WTC11 (cell line): ENCODE measurements around the gene TMEM245. TPM values are rescaled to one million over a fixed set of nuclear protein-coding genes. Genes with fewer than 3 reads are reported as not detected.

Source experiments
- ATAC-seq: fragments of 200-7000 bp; cut with Tn5 transposase; 2 replicates; pipeline ENCODE4 v1.10.0; 2021; ENCODE audit warnings: mild to moderate bottlenecking, moderate library complexity
- CTCF ChIA-PET: fragments of 300-600 bp; sonication (Branson Sonifier 250); formaldehyde crosslinking; loops from one replicate; lab custom pipeline; 2021; ENCODE audit warnings: antibody characterized with exemption; lab: Charles Lee
- POLR2A ChIA-PET: fragments of 350-600 bp; sonication (Branson Sonifier 250); formaldehyde crosslinking; loops from one replicate; lab custom pipeline; 2021; ENCODE audit warnings: antibody characterized with exemption; lab: Charles Lee
- DNase-seq: peaks from one replicate; pipeline ENCODE4 v3.0.0; 2021; ENCODE audit warnings: low spot score
- H3K27ac Mint-ChIP-seq: 2 replicates; pipeline ENCODE4 v1.8.0; 2021; ENCODE audit warnings: mixed read lengths
- H3K27me3 Mint-ChIP-seq: 2 replicates; pipeline ENCODE4 v1.8.0; 2021; ENCODE audit warnings: low read depth, mild to moderate bottlenecking, moderate library complexity, mixed read lengths
- H3K36me3 Mint-ChIP-seq: 2 replicates; pipeline ENCODE4 v1.8.0; 2021; ENCODE audit warnings: mixed read lengths
- H3K4me1 Mint-ChIP-seq: 2 replicates; pipeline ENCODE4 v1.8.0; 2022; ENCODE audit warnings: mixed read lengths
- H3K4me3 Mint-ChIP-seq: 2 replicates; pipeline ENCODE4 v1.8.0; 2021; ENCODE audit warnings: mild to moderate bottlenecking, moderate library complexity, mixed read lengths
- H3K9me3 Mint-ChIP-seq: 2 replicates; pipeline ENCODE4 v1.8.0; 2021; ENCODE audit warnings: mixed read lengths
- CREB1 ChIP-seq: sonication (generic); formaldehyde crosslinking; IDR thresholded peaks from 2 replicates; pipeline ENCODE4 v1.8.0; 2023; ENCODE audit warnings: mild to moderate bottlenecking, missing genetic modification reagents
- CREM ChIP-seq: sonication (generic); formaldehyde crosslinking; IDR thresholded peaks from 2 replicates; pipeline ENCODE4 v1.8.1; 2022; ENCODE audit warnings: mild to moderate bottlenecking, missing genetic modification reagents, moderate library complexity
- ELF4 ChIP-seq: sonication (generic); formaldehyde crosslinking; IDR thresholded peaks from 2 replicates; pipeline ENCODE4 v1.8.1; 2022; ENCODE audit warnings: low read depth, mild to moderate bottlenecking, moderate library complexity, missing genetic modification reagents
- EMX1 ChIP-seq: fragments of 250-450 bp; sonication (Bioruptor Pico); IDR thresholded peaks from 2 replicates; pipeline ENCODE4 v1.8.0; 2021; ENCODE audit warnings: mild to moderate bottlenecking
- FOXJ3 ChIP-seq: sonication (generic); formaldehyde crosslinking; IDR thresholded peaks from 2 replicates; pipeline ENCODE4 v1.9.0; 2021; ENCODE audit warnings: missing genetic modification reagents, mild to moderate bottlenecking, borderline replicate concordance
- FOXK1 ChIP-seq: sonication (generic); formaldehyde crosslinking; IDR thresholded peaks from 2 replicates; pipeline ENCODE4 v1.8.0; 2022; ENCODE audit warnings: mild to moderate bottlenecking, moderate library complexity, missing genetic modification reagents
- GRHL2 ChIP-seq: fragments of 250-450 bp; sonication (Bioruptor Pico); IDR thresholded peaks from 2 replicates; pipeline ENCODE4 v1.8.0; 2022; ENCODE audit warnings: mild to moderate bottlenecking, moderate library complexity; ENCODE audit not compliant: insufficient replicate concordance, severe bottlenecking
- JAZF1 ChIP-seq: fragments of 250-450 bp; sonication (Bioruptor Pico); IDR thresholded peaks from 2 replicates; pipeline ENCODE4 v1.9.0; 2021; ENCODE audit warnings: moderate library complexity, mild to moderate bottlenecking, inconsistent platforms
- KAT7 ChIP-seq: sonication (generic); formaldehyde crosslinking; IDR thresholded peaks from 2 replicates; pipeline ENCODE4 v1.8.1; 2023; ENCODE audit warnings: missing genetic modification reagents, mild to moderate bottlenecking, borderline replicate concordance
- NFYB ChIP-seq: sonication (generic); formaldehyde crosslinking; conservative IDR thresholded peaks from 2 replicates; pipeline ENCODE4 v1.8.0; 2022; ENCODE audit warnings: low read depth, missing genetic modification reagents
- PRRX2 ChIP-seq: fragments of 250-450 bp; sonication (Bioruptor Pico); IDR thresholded peaks from 2 replicates; pipeline ENCODE4 v1.8.0; 2021; ENCODE audit warnings: mild to moderate bottlenecking
- RELA ChIP-seq: sonication (generic); formaldehyde crosslinking; IDR thresholded peaks from 2 replicates; pipeline ENCODE4 v1.8.1; 2022; ENCODE audit warnings: missing genetic modification reagents, mild to moderate bottlenecking, borderline replicate concordance
- TCF7 ChIP-seq: sonication (generic); formaldehyde crosslinking; IDR thresholded peaks from 2 replicates; pipeline ENCODE4 v1.8.0; 2022; ENCODE audit warnings: mild to moderate bottlenecking, low read depth, missing genetic modification reagents, moderate library complexity
- TEAD4 ChIP-seq: sonication (generic); formaldehyde crosslinking; IDR thresholded peaks from 2 replicates; pipeline ENCODE4 v1.8.0; 2022; ENCODE audit warnings: mild to moderate bottlenecking, missing genetic modification reagents
- ZNF232 ChIP-seq: sonication (generic); formaldehyde crosslinking; IDR thresholded peaks from 2 replicates; pipeline ENCODE4 v1.8.0; 2022; ENCODE audit warnings: mild to moderate bottlenecking, missing genetic modification reagents
- ZNF423 ChIP-seq: fragments of 250-450 bp; sonication (Bioruptor Pico); IDR thresholded peaks from 2 replicates; pipeline ENCODE4 v2.1.2; 2022; ENCODE audit warnings: mild to moderate bottlenecking, moderate library complexity
- total RNA-seq: library from RNA; stranded (reverse); gene quantifications from 3 replicates; pipeline ENCODE4 v1.2.3, GENCODE V29; 2021
- TF ChIP-seq, protein P1 (sequence below): sonication (generic); formaldehyde crosslinking; IDR thresholded peaks from 2 replicates; pipeline ENCODE4 v1.8.1; 2023; ENCODE audit warnings: mild to moderate bottlenecking, moderate library complexity, missing genetic modification reagents
- TF ChIP-seq, protein P2 (sequence below): fragments of 200-600 bp; IDR thresholded peaks from 2 replicates; pipeline ENCODE4 v1.8.0; 2022; ENCODE audit warnings: antibody characterized with exemption
- TF ChIP-seq, protein P3 (sequence below): fragments of 250-450 bp; sonication (Bioruptor Pico); IDR thresholded peaks from 2 replicates; pipeline ENCODE4 v1.9.0; 2021; ENCODE audit warnings: mild to moderate bottlenecking
- TF ChIP-seq, protein P4 (sequence below): sonication (generic); formaldehyde crosslinking; conservative IDR thresholded peaks from 2 replicates; pipeline ENCODE4 v1.8.1; 2022; ENCODE audit warnings: mild to moderate bottlenecking, missing genetic modification reagents
- TF ChIP-seq, protein P5 (sequence below): sonication (generic); formaldehyde crosslinking; conservative IDR thresholded peaks from 2 replicates; pipeline ENCODE4 v1.8.1; 2023; ENCODE audit warnings: mild to moderate bottlenecking, low read depth, missing genetic modification reagents, moderate library complexity
- TF ChIP-seq, protein P6 (sequence below): sonication (generic); formaldehyde crosslinking; IDR thresholded peaks from 2 replicates; pipeline ENCODE4 v1.8.0; 2022; ENCODE audit warnings: mild to moderate bottlenecking, missing genetic modification reagents
- TF ChIP-seq, protein P7 (sequence below): sonication (generic); formaldehyde crosslinking; IDR thresholded peaks from 2 replicates; pipeline ENCODE4 v1.8.1; 2022; ENCODE audit warnings: low read depth, mild to moderate bottlenecking, moderate library complexity, missing genetic modification reagents, borderline replicate concordance
- TF ChIP-seq, protein P8 (sequence below): sonication (generic); formaldehyde crosslinking; IDR thresholded peaks from 2 replicates; pipeline ENCODE4 v1.8.0; 2023; ENCODE audit warnings: missing genetic modification reagents
- TF ChIP-seq, protein P9 (sequence below): sonication (generic); formaldehyde crosslinking; IDR thresholded peaks from 2 replicates; pipeline ENCODE4 v1.8.1; 2022; ENCODE audit warnings: mild to moderate bottlenecking, missing genetic modification reagents, moderate library complexity, borderline replicate concordance

The TMEM245 gene
- total RNA-seq, 1 experiment from 2014 or later = 40.8 TPM

DNA sequence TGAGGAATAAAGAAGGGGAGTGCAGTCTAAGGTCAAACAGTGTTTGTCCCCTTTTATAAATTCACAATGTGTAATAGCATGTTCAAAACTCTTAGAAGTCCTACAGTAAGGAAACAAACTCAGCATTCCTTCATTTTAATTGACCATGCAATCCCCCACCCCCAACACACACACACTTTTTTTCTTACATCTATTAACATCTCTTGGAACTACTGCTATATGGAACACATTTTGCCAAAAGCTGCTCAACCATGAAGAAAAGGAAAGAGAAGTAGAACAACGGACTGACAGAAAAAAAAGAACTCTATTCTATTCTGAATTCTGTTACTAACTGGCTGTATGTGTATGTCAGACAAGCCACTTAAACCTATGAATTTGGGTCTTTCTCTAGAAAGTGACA is 103.6 kb downstream of the TMEM245 start:
- ChIA-PET POLR2A (no interaction called here), CTCF (no interaction called here)
- Mint-ChIP-seq H3K27ac (no peak overlapping the region), H3K27me3 (peaks cover 10% of the 10 kb centered on the region), H3K4me3 (no peak overlapping the region), H3K4me1 (peaks cover 28% of the 10 kb centered on the region), H3K9me3 (no peaks in the 10 kb centered on the region), H3K36me3 (peaks cover 21% of the 10 kb centered on the region)
- TF ChIP-seq ZNF232 (CRISPR knock-in tag) = no peak
- TF ChIP-seq, protein P1, sequence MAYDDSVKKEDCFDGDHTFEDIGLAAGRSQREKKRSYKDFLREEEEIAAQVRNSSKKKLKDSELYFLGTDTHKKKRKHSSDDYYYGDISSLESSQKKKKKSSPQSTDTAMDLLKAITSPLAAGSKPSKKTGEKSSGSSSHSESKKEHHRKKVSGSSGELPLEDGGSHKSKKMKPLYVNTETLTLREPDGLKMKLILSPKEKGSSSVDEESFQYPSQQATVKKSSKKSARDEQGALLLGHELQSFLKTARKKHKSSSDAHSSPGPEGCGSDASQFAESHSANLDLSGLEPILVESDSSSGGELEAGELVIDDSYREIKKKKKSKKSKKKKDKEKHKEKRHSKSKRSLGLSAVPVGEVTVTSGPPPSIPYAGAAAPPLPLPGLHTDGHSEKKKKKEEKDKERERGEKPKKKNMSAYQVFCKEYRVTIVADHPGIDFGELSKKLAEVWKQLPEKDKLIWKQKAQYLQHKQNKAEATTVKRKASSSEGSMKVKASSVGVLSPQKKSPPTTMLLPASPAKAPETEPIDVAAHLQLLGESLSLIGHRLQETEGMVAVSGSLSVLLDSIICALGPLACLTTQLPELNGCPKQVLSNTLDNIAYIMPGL (CRISPR knock-in tag) = no peak
- TF ChIP-seq ELF4 (CRISPR knock-in tag) = no peak
- TF ChIP-seq JAZF1 (CRISPR knock-in tag) = no peak
- TF ChIP-seq, protein P2, sequence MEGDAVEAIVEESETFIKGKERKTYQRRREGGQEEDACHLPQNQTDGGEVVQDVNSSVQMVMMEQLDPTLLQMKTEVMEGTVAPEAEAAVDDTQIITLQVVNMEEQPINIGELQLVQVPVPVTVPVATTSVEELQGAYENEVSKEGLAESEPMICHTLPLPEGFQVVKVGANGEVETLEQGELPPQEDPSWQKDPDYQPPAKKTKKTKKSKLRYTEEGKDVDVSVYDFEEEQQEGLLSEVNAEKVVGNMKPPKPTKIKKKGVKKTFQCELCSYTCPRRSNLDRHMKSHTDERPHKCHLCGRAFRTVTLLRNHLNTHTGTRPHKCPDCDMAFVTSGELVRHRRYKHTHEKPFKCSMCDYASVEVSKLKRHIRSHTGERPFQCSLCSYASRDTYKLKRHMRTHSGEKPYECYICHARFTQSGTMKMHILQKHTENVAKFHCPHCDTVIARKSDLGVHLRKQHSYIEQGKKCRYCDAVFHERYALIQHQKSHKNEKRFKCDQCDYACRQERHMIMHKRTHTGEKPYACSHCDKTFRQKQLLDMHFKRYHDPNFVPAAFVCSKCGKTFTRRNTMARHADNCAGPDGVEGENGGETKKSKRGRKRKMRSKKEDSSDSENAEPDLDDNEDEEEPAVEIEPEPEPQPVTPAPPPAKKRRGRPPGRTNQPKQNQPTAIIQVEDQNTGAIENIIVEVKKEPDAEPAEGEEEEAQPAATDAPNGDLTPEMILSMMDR = no peak
- TF ChIP-seq, protein P3, sequence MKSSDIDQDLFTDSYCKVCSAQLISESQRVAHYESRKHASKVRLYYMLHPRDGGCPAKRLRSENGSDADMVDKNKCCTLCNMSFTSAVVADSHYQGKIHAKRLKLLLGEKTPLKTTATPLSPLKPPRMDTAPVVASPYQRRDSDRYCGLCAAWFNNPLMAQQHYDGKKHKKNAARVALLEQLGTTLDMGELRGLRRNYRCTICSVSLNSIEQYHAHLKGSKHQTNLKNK = no peak
- TF ChIP-seq, protein P4, sequence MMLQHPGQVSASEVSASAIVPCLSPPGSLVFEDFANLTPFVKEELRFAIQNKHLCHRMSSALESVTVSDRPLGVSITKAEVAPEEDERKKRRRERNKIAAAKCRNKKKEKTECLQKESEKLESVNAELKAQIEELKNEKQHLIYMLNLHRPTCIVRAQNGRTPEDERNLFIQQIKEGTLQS = no peak
- no peak for TF ChIP-seq KAT7 (CRISPR knock-in tag)
- TF ChIP-seq, protein P5, sequence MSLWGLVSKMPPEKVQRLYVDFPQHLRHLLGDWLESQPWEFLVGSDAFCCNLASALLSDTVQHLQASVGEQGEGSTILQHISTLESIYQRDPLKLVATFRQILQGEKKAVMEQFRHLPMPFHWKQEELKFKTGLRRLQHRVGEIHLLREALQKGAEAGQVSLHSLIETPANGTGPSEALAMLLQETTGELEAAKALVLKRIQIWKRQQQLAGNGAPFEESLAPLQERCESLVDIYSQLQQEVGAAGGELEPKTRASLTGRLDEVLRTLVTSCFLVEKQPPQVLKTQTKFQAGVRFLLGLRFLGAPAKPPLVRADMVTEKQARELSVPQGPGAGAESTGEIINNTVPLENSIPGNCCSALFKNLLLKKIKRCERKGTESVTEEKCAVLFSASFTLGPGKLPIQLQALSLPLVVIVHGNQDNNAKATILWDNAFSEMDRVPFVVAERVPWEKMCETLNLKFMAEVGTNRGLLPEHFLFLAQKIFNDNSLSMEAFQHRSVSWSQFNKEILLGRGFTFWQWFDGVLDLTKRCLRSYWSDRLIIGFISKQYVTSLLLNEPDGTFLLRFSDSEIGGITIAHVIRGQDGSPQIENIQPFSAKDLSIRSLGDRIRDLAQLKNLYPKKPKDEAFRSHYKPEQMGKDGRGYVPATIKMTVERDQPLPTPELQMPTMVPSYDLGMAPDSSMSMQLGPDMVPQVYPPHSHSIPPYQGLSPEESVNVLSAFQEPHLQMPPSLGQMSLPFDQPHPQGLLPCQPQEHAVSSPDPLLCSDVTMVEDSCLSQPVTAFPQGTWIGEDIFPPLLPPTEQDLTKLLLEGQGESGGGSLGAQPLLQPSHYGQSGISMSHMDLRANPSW (CRISPR knock-in tag) = no peak
- TF ChIP-seq RELA (CRISPR knock-in tag) = no peak
- TF ChIP-seq CREM (CRISPR knock-in tag) = no peak
- TF ChIP-seq TEAD4 (CRISPR knock-in tag) = no peak
- TF ChIP-seq CREB1 (CRISPR knock-in tag) = no peak
- TF ChIP-seq FOXK1 = no peak
- TF ChIP-seq TCF7 (CRISPR knock-in tag) = no peak
- TF ChIP-seq NFYB (CRISPR knock-in tag) = no peak
- no peak for TF ChIP-seq GRHL2
- TF ChIP-seq EMX1 (CRISPR knock-in tag) = no peak
- DNase-seq = no peak
- no peak for ATAC-seq

DNA sequence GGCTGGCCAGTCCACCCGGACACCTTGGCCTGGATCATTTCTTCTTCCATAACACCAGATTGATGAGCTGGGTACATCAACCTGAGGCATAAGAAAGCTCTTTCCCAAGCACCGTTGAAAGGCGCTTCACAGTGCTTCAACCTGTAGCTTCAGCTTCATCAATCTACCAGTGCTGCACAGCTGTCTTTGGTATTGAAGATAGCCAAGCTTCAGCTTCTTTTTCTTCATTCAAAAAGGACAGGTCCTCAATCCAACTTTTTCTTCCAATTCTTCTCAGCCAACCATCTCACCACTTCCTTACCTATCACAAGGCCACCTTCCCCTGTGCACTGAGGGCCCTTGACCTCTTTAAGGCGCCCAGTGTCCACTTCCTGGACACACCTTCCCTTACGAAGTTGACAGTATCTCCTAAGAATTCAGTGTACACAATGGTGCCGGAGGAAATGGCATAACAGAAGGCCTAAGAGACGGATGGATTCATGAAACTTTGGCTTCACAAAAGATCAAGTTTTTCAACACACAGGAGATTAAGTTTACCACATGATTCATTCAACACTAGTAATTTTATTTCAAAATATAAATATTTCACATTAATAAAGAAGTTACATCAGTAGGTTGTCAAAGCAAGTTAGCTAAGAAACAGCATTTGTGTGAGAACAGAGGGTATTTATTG is 105.0 kb downstream of the TMEM245 start:
- ChIA-PET CTCF (no interaction called here), POLR2A (interaction anchor here (0.9 kb wide), 1 partner anchor 8 kb away, joined by 3 read pairs; no protein-coding TSS in a partner anchor)
- H3K4me3 Mint-ChIP-seq = peak overlapping the region; percentile 83; the same call in 1 of the 2 replicates
- H3K4me1 Mint-ChIP-seq = peaks cover 33% of the 10 kb centered on the region
- H3K9me3 Mint-ChIP-seq = no peaks in the 10 kb centered on the region
- ATAC-seq (no peak), DNase-seq (no peak)
- H3K27ac Mint-ChIP-seq = peak overlapping the region; percentile 84
- H3K36me3 Mint-ChIP-seq = peaks cover 9% of the 10 kb centered on the region
- H3K27me3 Mint-ChIP-seq = peaks cover 10% of the 10 kb centered on the region
- TF ChIP-seq FOXJ3 (CRISPR knock-in tag) = no peak
- TF ChIP-seq, protein P6, sequence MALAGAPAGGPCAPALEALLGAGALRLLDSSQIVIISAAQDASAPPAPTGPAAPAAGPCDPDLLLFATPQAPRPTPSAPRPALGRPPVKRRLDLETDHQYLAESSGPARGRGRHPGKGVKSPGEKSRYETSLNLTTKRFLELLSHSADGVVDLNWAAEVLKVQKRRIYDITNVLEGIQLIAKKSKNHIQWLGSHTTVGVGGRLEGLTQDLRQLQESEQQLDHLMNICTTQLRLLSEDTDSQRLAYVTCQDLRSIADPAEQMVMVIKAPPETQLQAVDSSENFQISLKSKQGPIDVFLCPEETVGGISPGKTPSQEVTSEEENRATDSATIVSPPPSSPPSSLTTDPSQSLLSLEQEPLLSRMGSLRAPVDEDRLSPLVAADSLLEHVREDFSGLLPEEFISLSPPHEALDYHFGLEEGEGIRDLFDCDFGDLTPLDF (CRISPR knock-in tag) = no peak
- TF ChIP-seq, protein P7, sequence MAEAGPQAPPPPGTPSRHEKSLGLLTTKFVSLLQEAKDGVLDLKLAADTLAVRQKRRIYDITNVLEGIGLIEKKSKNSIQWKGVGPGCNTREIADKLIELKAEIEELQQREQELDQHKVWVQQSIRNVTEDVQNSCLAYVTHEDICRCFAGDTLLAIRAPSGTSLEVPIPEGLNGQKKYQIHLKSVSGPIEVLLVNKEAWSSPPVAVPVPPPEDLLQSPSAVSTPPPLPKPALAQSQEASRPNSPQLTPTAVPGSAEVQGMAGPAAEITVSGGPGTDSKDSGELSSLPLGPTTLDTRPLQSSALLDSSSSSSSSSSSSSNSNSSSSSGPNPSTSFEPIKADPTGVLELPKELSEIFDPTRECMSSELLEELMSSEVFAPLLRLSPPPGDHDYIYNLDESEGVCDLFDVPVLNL (CRISPR knock-in tag) = no peak
- TF ChIP-seq ZNF423 (CRISPR knock-in tag) = no peak
- TF ChIP-seq, protein P8, sequence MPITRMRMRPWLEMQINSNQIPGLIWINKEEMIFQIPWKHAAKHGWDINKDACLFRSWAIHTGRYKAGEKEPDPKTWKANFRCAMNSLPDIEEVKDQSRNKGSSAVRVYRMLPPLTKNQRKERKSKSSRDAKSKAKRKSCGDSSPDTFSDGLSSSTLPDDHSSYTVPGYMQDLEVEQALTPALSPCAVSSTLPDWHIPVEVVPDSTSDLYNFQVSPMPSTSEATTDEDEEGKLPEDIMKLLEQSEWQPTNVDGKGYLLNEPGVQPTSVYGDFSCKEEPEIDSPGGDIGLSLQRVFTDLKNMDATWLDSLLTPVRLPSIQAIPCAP (CRISPR knock-in tag) = no peak
- TF ChIP-seq EMX1 (CRISPR knock-in tag) = no peak
- TF ChIP-seq, protein P9, sequence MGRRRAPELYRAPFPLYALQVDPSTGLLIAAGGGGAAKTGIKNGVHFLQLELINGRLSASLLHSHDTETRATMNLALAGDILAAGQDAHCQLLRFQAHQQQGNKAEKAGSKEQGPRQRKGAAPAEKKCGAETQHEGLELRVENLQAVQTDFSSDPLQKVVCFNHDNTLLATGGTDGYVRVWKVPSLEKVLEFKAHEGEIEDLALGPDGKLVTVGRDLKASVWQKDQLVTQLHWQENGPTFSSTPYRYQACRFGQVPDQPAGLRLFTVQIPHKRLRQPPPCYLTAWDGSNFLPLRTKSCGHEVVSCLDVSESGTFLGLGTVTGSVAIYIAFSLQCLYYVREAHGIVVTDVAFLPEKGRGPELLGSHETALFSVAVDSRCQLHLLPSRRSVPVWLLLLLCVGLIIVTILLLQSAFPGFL = no peak
- no peak for TF ChIP-seq PRRX2
